Measurements from ENCODE around the gene A4GNT.

The A4GNT gene

GRCh38 chr3:138078096-138078495 lies 54.1 kb downstream of the A4GNT start:
- DNase-seq, result no peak

All from activated gamma-delta T cell treated with Interleukin-2 at 50 U/mL for 16 hours (primary cell).